Ascending aorta (tissue), 2 donors: ENCODE measurements around the gene ERVW-1. TPM values are rescaled to one million over a fixed set of nuclear protein-coding genes. Genes with fewer than 3 reads are reported as not detected.
"Not testable (repeated sequence)": the region's sequence is repeated elsewhere in the genome, so short reads cannot be mapped to it uniquely, and the experiment has no call there.

Experiments used
- DNase-seq, 2 donors: peaks; one replicate each; pipeline ENCODE4 v3.0.0-alpha.2; 2019; ENCODE audit warnings: low spot score in 2 of 2
- H3K27ac ChIP-seq, 2 donors: fragments of 200-600 bp; sonication (generic); one replicate each; pipeline ENCODE4 v1.5.1; 2016 to 2017; ENCODE audit warnings: mild to moderate bottlenecking in 1 of 2
- H3K27me3 ChIP-seq: fragments of 200-600 bp; sonication (generic); one replicate; pipeline ENCODE4 v1.5.1; 2017
- H3K36me3 ChIP-seq, 2 donors: fragments of 200-600 bp; sonication (generic); one replicate each; pipeline ENCODE4 v1.5.1; 2016
- H3K4me1 ChIP-seq, 2 donors: fragments of 200-600 bp; sonication (generic); one replicate each; pipeline ENCODE4 v1.5.1; 2016 to 2017; ENCODE audit warnings: mild to moderate bottlenecking in 1 of 2
- H3K4me3 ChIP-seq, 2 donors: fragments of 200-600 bp; sonication (generic); one replicate each; pipeline ENCODE4 v1.5.1; 2016 to 2017; ENCODE audit warnings: mild to moderate bottlenecking in 1 of 2
- H3K9me3 ChIP-seq, 2 donors: fragments of 200-600 bp; sonication (generic); one replicate each; pipeline ENCODE4 v1.5.1; 2016
- intact Hi-C: fragments of 100-400 bp; cut with DNase I; formaldehyde crosslinking; loops from one replicate; pipeline ENCODE4 v1.15.1; 2023
- total RNA-seq: library from RNA; depleted of rRNA; stranded (reverse); fragments of >200 nt; gene quantifications from one replicate; pipeline ENCODE4 v1.1.0, GENCODE V29; 2016
- TF ChIP-seq, protein P1 (sequence below), 3 experiments: fragments of 200-600 bp in 2 of 3; fragments of 450-650 bp in 1 of 3; sonication (generic) in 2 of 3; IDR thresholded peaks; one replicate each; pipeline ENCODE4 v1.5.1; 2016 to 2019; ENCODE audit warnings: antibody characterized with exemption in 3 of 3, mild to moderate bottlenecking in 1 of 3, moderate library complexity in 1 of 3

Gene ERVW-1
- total RNA-seq: not detected

DNA sequence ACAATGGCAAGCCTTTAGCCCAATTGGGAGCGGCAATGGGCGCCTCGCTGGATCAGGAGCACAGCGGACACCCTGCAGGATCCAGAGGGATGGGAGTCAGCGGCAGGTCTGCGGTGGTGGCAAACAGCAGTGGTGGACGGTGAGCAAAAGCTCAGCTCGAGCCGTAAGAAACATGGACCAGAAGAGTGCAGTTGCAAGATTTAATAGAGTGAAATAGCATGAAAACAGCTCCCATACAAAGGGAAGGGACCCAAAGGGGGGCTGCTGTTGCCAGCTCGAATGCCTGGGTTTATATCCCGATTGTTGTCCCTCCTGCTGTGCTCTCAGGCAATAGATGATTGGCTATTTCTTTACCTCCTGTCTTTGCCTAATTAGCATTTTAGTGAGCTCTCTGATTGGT lies at the start of gene ERVW-1:
Gene ERVW-1, minus strand, starts transcription at position 266 of the 400 bp plus-strand sequence. CDS start 7,565 bp downstream, outside the sequence.
- H3K27me3 ChIP-seq, DNase-seq, H3K4me1 ChIP-seq, H3K36me3 ChIP-seq, H3K27ac ChIP-seq, H3K4me3 ChIP-seq, intact Hi-C loops, H3K9me3 ChIP-seq: not testable (repeated sequence)

- no peak overlapping the region for H3K4me3 ChIP-seq
- DNase-seq: no peak
- peaks cover 6 to 16% of the 10 kb centered on the region in 2 donors for H3K36me3 ChIP-seq
- peaks cover 0 to 10% of the 10 kb centered on the region in 2 donors for H3K4me1 ChIP-seq
- no peaks in the 10 kb centered on the region for H3K27me3 ChIP-seq
- H3K9me3 ChIP-seq: no peaks in the 10 kb centered on the region
- no peak overlapping the region for H3K27ac ChIP-seq
- intact Hi-C loops: no loop called here
- TF ChIP-seq, protein P1, sequence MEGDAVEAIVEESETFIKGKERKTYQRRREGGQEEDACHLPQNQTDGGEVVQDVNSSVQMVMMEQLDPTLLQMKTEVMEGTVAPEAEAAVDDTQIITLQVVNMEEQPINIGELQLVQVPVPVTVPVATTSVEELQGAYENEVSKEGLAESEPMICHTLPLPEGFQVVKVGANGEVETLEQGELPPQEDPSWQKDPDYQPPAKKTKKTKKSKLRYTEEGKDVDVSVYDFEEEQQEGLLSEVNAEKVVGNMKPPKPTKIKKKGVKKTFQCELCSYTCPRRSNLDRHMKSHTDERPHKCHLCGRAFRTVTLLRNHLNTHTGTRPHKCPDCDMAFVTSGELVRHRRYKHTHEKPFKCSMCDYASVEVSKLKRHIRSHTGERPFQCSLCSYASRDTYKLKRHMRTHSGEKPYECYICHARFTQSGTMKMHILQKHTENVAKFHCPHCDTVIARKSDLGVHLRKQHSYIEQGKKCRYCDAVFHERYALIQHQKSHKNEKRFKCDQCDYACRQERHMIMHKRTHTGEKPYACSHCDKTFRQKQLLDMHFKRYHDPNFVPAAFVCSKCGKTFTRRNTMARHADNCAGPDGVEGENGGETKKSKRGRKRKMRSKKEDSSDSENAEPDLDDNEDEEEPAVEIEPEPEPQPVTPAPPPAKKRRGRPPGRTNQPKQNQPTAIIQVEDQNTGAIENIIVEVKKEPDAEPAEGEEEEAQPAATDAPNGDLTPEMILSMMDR (IDR thresholded peaks at IDR 0.05): no peak
Observed at GRCh38 chr7:92523110-92523509, 45.4 kb upstream of the ERVW-1 start.

DNA sequence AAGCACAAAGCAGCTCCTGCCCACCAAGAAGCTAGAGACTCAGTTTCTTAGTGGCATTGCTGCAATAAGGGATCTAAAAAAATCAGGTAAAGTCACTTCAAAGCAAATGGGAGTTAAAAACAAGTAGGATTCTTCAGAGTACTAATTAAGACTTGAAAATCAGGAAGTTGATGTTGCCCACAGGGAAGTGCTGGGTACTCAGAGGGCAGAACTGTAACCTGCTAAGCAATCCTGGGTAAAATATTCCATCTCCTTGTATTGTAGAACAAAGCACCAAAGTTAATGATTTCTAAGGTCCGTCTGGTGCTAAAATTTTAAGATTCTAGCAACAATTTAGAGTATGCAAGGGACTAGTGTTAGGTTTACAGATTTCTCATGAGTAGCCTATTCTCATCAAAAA lies 42.3 kb upstream of the ERVW-1 start:
- DNase-seq: no peak
- H3K4me3 ChIP-seq: no peak overlapping the region
- H3K9me3 ChIP-seq: no peaks in the 10 kb centered on the region
- intact Hi-C loops: no loop called here
- TF ChIP-seq, protein P1 (IDR thresholded peaks at IDR 0.05): no peak
- no peak overlapping the region for H3K27ac ChIP-seq
- H3K4me1 ChIP-seq: no peaks in the 10 kb centered on the region
- no peaks in the 10 kb centered on the region for H3K27me3 ChIP-seq
- H3K36me3 ChIP-seq: peaks cover 25 to 34% of the 10 kb centered on the region in 2 donors

DNA sequence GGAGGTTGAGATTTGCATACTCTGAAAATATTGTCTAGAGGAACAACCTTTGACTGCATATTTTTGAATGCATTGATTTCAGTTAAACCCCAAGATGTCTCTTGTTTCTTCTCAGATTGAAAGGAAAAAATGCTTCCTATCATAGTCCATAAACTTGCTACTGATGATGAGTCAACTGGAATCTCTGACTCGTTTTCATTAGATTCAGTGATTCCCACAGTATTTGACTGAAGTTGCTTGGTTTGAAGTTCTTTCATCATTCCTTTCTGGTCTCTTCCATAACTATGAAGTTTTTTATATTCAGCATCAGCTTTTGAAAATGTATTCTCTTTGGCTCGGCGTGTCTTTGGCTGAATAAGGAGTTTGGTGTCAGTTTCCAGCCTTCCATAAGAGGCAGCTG lies 39.9 kb upstream of the ERVW-1 start:
- no peaks in the 10 kb centered on the region for H3K9me3 ChIP-seq
- DNase-seq: no peak
- no peak overlapping the region for H3K4me3 ChIP-seq
- H3K4me1 ChIP-seq: no peaks in the 10 kb centered on the region
- intact Hi-C loops: no loop called here
- TF ChIP-seq, protein P1 (IDR thresholded peaks at IDR 0.05): no peak
- no peaks in the 10 kb centered on the region for H3K27me3 ChIP-seq
- H3K36me3 ChIP-seq: peaks cover 30 to 45% of the 10 kb centered on the region in 2 donors
- no peak overlapping the region for H3K27ac ChIP-seq

- no peaks in the 10 kb centered on the region for H3K9me3 ChIP-seq
- no peak overlapping the region for H3K4me3 ChIP-seq
- TF ChIP-seq, protein P1 (IDR thresholded peaks at IDR 0.05): no peak
- peaks cover 28 to 51% of the 10 kb centered on the region in 2 donors for H3K36me3 ChIP-seq
- H3K27ac ChIP-seq: no peak overlapping the region
- DNase-seq: no peak
- H3K4me1 ChIP-seq: no peaks in the 10 kb centered on the region
- H3K27me3 ChIP-seq: no peaks in the 10 kb centered on the region
- intact Hi-C loops: no loop called here
Observed at GRCh38 chr7:92513167-92513902, 35.6 kb upstream of the ERVW-1 start.

DNA sequence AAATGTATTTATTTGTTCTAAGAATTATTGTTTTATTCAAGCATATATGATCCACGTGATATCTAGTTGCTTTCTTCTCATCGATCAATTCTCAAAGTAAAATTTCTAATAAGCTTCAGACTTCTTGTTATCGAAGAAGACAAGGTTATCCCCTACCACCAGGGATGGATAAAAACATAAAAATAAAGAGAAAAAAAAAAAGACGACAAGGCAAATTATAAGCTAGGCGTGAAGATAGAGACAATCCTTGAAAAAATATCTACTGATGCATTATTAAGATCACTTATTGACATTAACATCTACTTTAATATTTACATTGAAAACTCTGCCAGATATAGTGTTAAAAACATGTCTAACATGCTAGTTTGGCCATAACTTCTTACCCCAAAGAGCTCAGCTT lies 31.2 kb upstream of the ERVW-1 start:
- peaks cover 32 to 56% of the 10 kb centered on the region in 2 donors for H3K36me3 ChIP-seq
- intact Hi-C loops: no loop called here

More for the DNA sequence above, 31.2 kb upstream of the ERVW-1 start:
- Histone ChIP-seq H3K27ac (no peak overlapping the region), H3K4me1 (no peaks in the 10 kb centered on the region), H3K27me3 (no peaks in the 10 kb centered on the region), H3K9me3 (no peaks in the 10 kb centered on the region), H3K4me3 (no peak overlapping the region)
- no peak for DNase-seq
- TF ChIP-seq, protein P1 (IDR thresholded peaks at IDR 0.05): no peak
